ENCODE data around the gene MRNIP. TPM values are rescaled to one million over a fixed set of nuclear protein-coding genes. Genes with fewer than 3 reads are reported as not detected.

Gene MRNIP
- total RNA-seq, 1 experiment from 2014 or later: 33.6 TPM

DNA sequence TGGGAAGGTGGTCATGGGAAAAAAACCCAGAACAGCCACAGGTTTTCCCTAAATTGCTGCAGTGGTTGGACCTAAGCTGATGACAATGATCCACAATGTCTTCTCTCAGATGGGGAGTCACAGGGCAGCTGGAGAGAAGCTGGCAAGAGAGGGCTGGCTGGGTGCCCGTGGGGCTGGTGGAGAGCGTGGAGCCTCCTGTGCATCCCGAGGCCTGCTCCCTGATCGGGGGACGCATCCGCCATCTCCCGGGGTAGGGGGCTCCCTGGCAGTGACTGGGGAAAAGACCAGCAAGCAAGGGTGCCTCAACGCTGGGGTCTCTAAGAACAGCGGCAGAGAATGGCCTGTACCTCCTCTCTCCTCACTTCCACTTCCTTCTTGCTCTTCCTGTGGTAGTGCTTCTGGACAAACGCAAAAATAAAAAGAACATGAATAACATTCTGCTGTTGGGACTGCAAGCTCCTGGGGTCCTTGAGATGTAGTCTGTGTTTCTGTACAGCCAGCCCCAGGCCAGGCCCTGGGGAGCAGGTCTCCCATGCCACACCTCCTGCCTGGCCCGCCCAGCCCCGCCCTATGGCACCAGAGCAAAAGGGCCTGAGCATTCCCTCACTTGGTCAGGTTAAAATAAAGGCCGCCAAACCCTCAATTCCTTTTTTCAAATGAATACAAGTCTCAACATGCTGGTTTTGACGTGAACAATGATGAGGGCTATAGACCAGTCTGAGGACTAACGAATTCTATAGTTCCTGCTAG lies 7.0 kb upstream of the MRNIP start:
- Histone ChIP-seq H3K9ac (ENCODE audit: low read length) (no peak overlapping the region), H3K27ac (ENCODE audit: low read length) (no peak overlapping the region), H3K9me2 (replicated peaks; ENCODE audit: insufficient read depth, low read length) (no peaks in the 10 kb centered on the region), H2AFZ (ENCODE audit: low read length) (no peak overlapping the region), H3K4me3 (ENCODE audit: low read length) (no peak overlapping the region), H4K20me1 (ENCODE audit: insufficient read depth, low read depth, low read length) (no peaks in the 10 kb centered on the region), H3K36me3 (ENCODE audit: insufficient read depth, low read length) (peaks cover 7% of the 10 kb centered on the region), H3K79me2 (ENCODE audit: low read length) (no peaks in the 10 kb centered on the region), H3K27me3 (ENCODE audit: low read length) (no peaks in the 10 kb centered on the region), H3K4me1 (ENCODE audit: low read length) (no peaks in the 10 kb centered on the region), H3K9me3 (ENCODE audit: low read length) (no peaks in the 10 kb centered on the region), H3K4me2 (ENCODE audit: low read depth, low read length, poor library complexity, severe bottlenecking) (no peak overlapping the region)
- DNase-seq: no peak

DNA sequence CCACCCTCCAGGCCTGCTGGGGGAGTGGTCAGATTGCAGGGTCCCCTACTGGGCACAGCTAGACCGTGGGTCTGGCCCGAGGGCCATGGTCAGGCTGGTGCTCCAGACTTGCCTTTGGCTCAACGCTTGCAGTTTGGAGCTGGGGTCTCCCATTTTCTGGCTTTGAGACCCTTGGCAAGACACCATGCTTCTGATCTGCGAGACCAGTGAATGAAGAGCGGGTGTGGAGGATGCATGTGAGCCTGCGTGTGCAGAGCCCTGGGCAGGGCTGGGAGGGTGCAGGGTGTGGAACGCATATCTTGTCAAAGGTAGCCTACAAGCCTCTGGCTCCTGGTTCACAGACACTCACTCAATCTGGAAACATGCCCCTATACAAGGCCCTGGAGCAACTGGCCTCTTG lies 6.1 kb upstream of the MRNIP start:
- Histone ChIP-seq H3K9ac (ENCODE audit: low read length) (no peak overlapping the region), H4K20me1 (ENCODE audit: insufficient read depth, low read depth, low read length) (no peaks in the 10 kb centered on the region), H3K27me3 (ENCODE audit: low read length) (no peaks in the 10 kb centered on the region), H3K9me3 (ENCODE audit: low read length) (no peaks in the 10 kb centered on the region), H3K9me2 (replicated peaks; ENCODE audit: insufficient read depth, low read length) (no peaks in the 10 kb centered on the region), H3K4me1 (ENCODE audit: low read length) (peaks cover 3% of the 10 kb centered on the region), H3K79me2 (ENCODE audit: low read length) (no peaks in the 10 kb centered on the region), H3K4me2 (ENCODE audit: low read depth, low read length, poor library complexity, severe bottlenecking) (no peak overlapping the region), H3K36me3 (ENCODE audit: insufficient read depth, low read length) (peaks cover 7% of the 10 kb centered on the region), H3K4me3 (ENCODE audit: low read length) (no peak overlapping the region), H2AFZ (ENCODE audit: low read length) (no peak overlapping the region), H3K27ac (ENCODE audit: low read length) (no peak overlapping the region)
- DNase-seq: no peak

DNA sequence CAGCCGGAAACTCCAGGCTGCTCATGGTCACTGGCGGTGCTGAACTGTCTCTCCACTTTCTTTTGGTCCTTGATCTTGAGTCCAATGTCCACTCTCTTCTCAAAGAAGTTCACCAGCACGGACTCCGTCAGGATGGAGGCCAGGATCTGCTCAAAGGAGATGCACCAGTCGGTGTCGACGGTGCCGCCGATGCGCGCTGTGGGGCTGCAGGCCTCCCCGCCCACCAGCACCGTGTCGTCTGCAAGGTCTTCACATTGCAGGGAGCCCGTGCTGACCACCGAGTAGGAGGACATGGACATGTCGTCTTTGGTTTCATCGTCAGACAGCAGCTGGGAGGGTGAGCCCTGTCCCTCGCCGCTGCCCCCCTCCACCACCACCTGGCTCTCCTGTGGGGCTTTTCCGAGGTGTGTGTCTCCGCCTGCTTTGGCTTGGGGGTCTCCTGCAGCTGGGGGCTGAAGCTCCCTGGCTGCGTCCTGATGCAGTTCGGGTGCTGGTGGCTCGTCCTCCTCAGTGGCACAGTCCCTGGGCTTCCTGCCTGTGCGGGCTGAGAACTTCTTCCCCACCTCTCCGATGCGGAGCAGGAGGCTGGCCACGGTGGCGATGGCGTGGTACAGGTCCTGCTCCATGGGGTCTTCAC lies 5.0 kb upstream of the MRNIP start:
- Histone ChIP-seq H3K27ac (ENCODE audit: low read length) (no peak overlapping the region), H3K27me3 (ENCODE audit: low read length) (no peaks in the 10 kb centered on the region), H3K9me2 (replicated peaks; ENCODE audit: insufficient read depth, low read length) (no peaks in the 10 kb centered on the region), H3K79me2 (ENCODE audit: low read length) (no peaks in the 10 kb centered on the region; the same call in 1 of the 2 replicates), H3K4me3 (ENCODE audit: low read length) (no peak overlapping the region), H3K36me3 (ENCODE audit: insufficient read depth, low read length) (peaks cover 6% of the 10 kb centered on the region), H2AFZ (ENCODE audit: low read length) (no peak overlapping the region), H3K9me3 (ENCODE audit: low read length) (no peaks in the 10 kb centered on the region), H3K4me1 (ENCODE audit: low read length) (peaks cover 9% of the 10 kb centered on the region), H3K4me2 (ENCODE audit: low read depth, low read length, poor library complexity, severe bottlenecking) (no peak overlapping the region), H4K20me1 (ENCODE audit: insufficient read depth, low read depth, low read length) (no peaks in the 10 kb centered on the region), H3K9ac (ENCODE audit: low read length) (no peak overlapping the region)
- no peak for DNase-seq

DNA sequence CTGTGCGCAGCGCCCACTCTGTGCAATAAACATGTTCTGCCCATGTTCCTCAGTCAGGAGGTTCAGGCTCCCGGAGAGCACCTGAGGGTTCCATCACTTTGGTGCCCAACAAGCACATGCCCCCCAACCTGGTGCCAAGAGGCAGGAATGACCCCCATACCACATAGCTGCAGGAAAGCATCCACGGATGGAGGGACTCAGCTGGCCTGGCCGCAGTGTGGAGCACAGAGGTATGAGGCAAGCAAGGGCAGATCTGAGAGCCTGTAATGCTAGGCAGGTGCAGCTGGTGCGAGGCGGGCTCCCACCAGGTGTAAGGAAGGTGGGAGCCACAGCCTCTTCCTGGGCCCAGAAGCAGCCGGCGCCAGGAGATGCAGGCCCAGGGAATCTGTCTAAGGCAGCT lies 4.3 kb upstream of the MRNIP start:
- no peak overlapping the region for H3K4me2 ChIP-seq (ENCODE audit: low read depth, low read length, poor library complexity, severe bottlenecking)
- DNase-seq: no peak
- no peaks in the 10 kb centered on the region for H3K9me3 ChIP-seq (ENCODE audit: low read length)
- H4K20me1 ChIP-seq (ENCODE audit: insufficient read depth, low read depth, low read length): no peaks in the 10 kb centered on the region
- H3K27me3 ChIP-seq (ENCODE audit: low read length): no peaks in the 10 kb centered on the region
- no peaks in the 10 kb centered on the region for H3K9me2 ChIP-seq (replicated peaks; ENCODE audit: insufficient read depth, low read length)
- peaks cover 9% of the 10 kb centered on the region for H3K4me1 ChIP-seq (ENCODE audit: low read length)
- H3K36me3 ChIP-seq (ENCODE audit: insufficient read depth, low read length): peaks cover 4% of the 10 kb centered on the region
- no peak overlapping the region for H3K27ac ChIP-seq (ENCODE audit: low read length)
- no peak overlapping the region for H3K9ac ChIP-seq (ENCODE audit: low read length)
- H3K4me3 ChIP-seq (ENCODE audit: low read length): no peak overlapping the region
- H2AFZ ChIP-seq (ENCODE audit: low read length): no peak overlapping the region
- peaks cover 5% of the 10 kb centered on the region; the same call in 1 of the 2 replicates for H3K79me2 ChIP-seq (ENCODE audit: low read length)

DNA sequence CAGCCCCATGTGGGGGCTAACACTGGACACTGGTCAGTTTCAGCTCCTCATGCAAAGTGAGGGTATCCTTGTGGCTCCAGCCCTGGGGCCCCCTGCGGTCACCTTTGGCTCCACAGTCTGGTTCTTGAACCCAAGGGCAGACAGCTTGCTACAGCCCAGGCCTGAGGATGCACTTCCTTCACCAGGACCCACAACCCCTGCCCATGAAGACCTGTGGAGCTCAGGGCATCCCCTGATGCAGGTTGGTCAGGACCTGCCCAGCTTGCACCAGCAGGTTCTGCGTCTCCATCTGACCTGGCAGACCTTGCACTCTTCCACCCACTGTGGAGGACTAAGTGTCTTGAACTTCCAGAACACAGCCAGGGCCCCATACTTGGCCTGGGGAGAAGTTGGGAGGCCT lies 3.7 kb upstream of the MRNIP start:
- DNase-seq: no peak
- no peaks in the 10 kb centered on the region for H3K27me3 ChIP-seq (ENCODE audit: low read length)
- H3K4me2 ChIP-seq (ENCODE audit: low read depth, low read length, poor library complexity, severe bottlenecking): no peak overlapping the region
- H3K4me3 ChIP-seq (ENCODE audit: low read length): no peak overlapping the region
- peaks cover 13% of the 10 kb centered on the region for H3K4me1 ChIP-seq (ENCODE audit: low read length)
- H3K9me2 ChIP-seq (replicated peaks; ENCODE audit: insufficient read depth, low read length): no peaks in the 10 kb centered on the region
- peaks cover 4% of the 10 kb centered on the region for H3K36me3 ChIP-seq (ENCODE audit: insufficient read depth, low read length)
- H3K27ac ChIP-seq (ENCODE audit: low read length): no peak overlapping the region
- H3K79me2 ChIP-seq (ENCODE audit: low read length): peaks cover 11% of the 10 kb centered on the region
- no peaks in the 10 kb centered on the region for H3K9me3 ChIP-seq (ENCODE audit: low read length)
- H3K9ac ChIP-seq (ENCODE audit: low read length): no peak overlapping the region
- H2AFZ ChIP-seq (ENCODE audit: low read length): no peak overlapping the region
- no peaks in the 10 kb centered on the region for H4K20me1 ChIP-seq (ENCODE audit: insufficient read depth, low read depth, low read length)

DNA sequence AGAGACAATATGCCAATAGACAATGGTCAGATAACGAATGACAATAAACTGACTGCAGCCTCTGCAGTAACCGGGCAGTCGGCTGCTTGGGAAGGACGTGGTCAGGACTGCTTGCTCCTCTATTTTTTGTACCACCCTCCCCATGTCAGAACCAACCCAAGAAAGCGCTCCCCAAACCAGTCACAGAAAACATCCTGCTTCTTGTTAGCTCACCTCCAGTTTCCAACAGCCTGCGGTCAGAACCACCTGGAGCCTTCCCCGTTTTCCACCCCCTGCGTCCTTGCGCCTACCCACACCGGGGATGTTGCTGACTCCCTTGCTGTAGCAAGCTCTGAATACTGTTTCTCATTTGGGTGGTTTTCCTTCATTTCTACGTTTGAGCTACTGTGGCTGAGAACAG lies 1.7 kb upstream of the MRNIP start:
- Histone ChIP-seq H4K20me1 (ENCODE audit: insufficient read depth, low read depth, low read length) (no peaks in the 10 kb centered on the region), H3K36me3 (ENCODE audit: insufficient read depth, low read length) (peaks cover 11% of the 10 kb centered on the region), H3K9me2 (replicated peaks; ENCODE audit: insufficient read depth, low read length) (no peaks in the 10 kb centered on the region), H3K79me2 (ENCODE audit: low read length) (peaks cover 31% of the 10 kb centered on the region), H3K4me1 (ENCODE audit: low read length) (peaks cover 15% of the 10 kb centered on the region), H3K27ac (ENCODE audit: low read length) (no peak overlapping the region), H3K4me3 (ENCODE audit: low read length) (no peak overlapping the region), H3K27me3 (ENCODE audit: low read length) (no peaks in the 10 kb centered on the region), H3K9me3 (ENCODE audit: low read length) (no peaks in the 10 kb centered on the region), H2AFZ (ENCODE audit: low read length) (no peak overlapping the region), H3K4me2 (ENCODE audit: low read depth, low read length, poor library complexity, severe bottlenecking) (no peak overlapping the region), H3K9ac (ENCODE audit: low read length) (no peak overlapping the region)
- no peak for DNase-seq

DNA sequence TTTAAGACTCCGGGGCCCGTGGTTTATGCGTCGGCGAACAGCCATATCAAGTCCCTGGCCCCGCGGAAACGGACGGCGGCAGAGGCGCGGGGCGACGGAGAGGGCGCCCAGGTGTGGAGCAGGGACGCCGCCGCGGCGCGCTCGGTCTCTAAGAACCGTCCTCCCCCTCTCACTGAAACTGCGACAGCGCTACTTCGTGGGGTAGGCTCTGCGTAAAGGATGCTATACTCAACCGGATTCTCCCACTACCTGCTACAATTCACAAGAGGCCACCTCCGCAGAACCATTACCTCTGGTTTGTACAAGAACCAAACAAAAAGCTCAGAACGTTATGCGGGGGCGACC lies 404 bp downstream of the MRNIP start:
- H3K4me2 ChIP-seq (ENCODE audit: low read depth, low read length, poor library complexity, severe bottlenecking): peak overlapping the region; percentile 83
- peak overlapping the region; percentile 93 for H2AFZ ChIP-seq (ENCODE audit: low read length)
- H3K36me3 ChIP-seq (ENCODE audit: insufficient read depth, low read length): peaks cover 8% of the 10 kb centered on the region; the same call in 1 of the 2 replicates
- H3K79me2 ChIP-seq (ENCODE audit: low read length): peaks cover 42% of the 10 kb centered on the region
- no peaks in the 10 kb centered on the region for H4K20me1 ChIP-seq (ENCODE audit: insufficient read depth, low read depth, low read length)
- H3K9me3 ChIP-seq (ENCODE audit: low read length): no peaks in the 10 kb centered on the region
- H3K27ac ChIP-seq (ENCODE audit: low read length): peak overlapping the region; percentile 54; the same call in 1 of the 2 replicates
- no peaks in the 10 kb centered on the region for H3K9me2 ChIP-seq (replicated peaks; ENCODE audit: insufficient read depth, low read length)
- H3K4me1 ChIP-seq (ENCODE audit: low read length): peaks cover 27% of the 10 kb centered on the region
- peak; percentile 81 for DNase-seq
- peak overlapping the region; percentile 96 for H3K9ac ChIP-seq (ENCODE audit: low read length)
- no peaks in the 10 kb centered on the region for H3K27me3 ChIP-seq (ENCODE audit: low read length)
- H3K4me3 ChIP-seq (ENCODE audit: low read length): peak overlapping the region; percentile 91

DNA sequence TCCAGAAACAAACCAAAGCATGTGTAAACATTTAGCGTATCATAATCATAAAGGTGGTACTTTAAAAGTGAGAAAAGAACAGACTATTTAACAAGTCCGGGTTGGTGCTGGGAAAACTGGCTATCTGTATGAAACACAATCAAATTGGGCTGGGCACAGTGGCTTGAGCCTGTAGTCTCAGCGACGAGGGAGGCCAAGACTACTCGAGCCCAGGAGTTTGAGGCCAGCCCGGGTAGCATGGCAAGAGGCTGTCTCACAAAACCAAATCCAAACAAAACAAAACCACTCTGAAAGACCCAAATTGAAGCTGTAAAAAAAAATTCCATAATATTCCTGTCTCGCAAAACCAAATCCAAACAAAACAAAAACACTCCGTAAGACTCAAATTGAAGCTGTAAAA lies 4.3 kb downstream of the MRNIP start:
- no peaks in the 10 kb centered on the region for H4K20me1 ChIP-seq (ENCODE audit: insufficient read depth, low read depth, low read length)
- H3K4me1 ChIP-seq (ENCODE audit: low read length): peaks cover 31% of the 10 kb centered on the region
- peaks cover 26% of the 10 kb centered on the region for H3K36me3 ChIP-seq (ENCODE audit: insufficient read depth, low read length)
- no peak overlapping the region for H2AFZ ChIP-seq (ENCODE audit: low read length)
- H3K9ac ChIP-seq (ENCODE audit: low read length): no peak overlapping the region
- H3K27ac ChIP-seq (ENCODE audit: low read length): no peak overlapping the region
- DNase-seq: no peak
- H3K4me2 ChIP-seq (ENCODE audit: low read depth, low read length, poor library complexity, severe bottlenecking): no peak overlapping the region
- H3K79me2 ChIP-seq (ENCODE audit: low read length): peaks cover 51% of the 10 kb centered on the region
- H3K27me3 ChIP-seq (ENCODE audit: low read length): no peaks in the 10 kb centered on the region
- no peak overlapping the region for H3K4me3 ChIP-seq (ENCODE audit: low read length)
- no peaks in the 10 kb centered on the region for H3K9me3 ChIP-seq (ENCODE audit: low read length)
- H3K9me2 ChIP-seq (replicated peaks; ENCODE audit: insufficient read depth, low read length): no peaks in the 10 kb centered on the region
